ENCODE measurements around the gene ATF3. TPM values are rescaled to one million over a fixed set of nuclear protein-coding genes. Genes with fewer than 3 reads are reported as not detected.

Gene ATF3
- total RNA-seq, 4 donors from 2014 or later: 1.8 to 42.6 (median 24.4) TPM

DNA sequence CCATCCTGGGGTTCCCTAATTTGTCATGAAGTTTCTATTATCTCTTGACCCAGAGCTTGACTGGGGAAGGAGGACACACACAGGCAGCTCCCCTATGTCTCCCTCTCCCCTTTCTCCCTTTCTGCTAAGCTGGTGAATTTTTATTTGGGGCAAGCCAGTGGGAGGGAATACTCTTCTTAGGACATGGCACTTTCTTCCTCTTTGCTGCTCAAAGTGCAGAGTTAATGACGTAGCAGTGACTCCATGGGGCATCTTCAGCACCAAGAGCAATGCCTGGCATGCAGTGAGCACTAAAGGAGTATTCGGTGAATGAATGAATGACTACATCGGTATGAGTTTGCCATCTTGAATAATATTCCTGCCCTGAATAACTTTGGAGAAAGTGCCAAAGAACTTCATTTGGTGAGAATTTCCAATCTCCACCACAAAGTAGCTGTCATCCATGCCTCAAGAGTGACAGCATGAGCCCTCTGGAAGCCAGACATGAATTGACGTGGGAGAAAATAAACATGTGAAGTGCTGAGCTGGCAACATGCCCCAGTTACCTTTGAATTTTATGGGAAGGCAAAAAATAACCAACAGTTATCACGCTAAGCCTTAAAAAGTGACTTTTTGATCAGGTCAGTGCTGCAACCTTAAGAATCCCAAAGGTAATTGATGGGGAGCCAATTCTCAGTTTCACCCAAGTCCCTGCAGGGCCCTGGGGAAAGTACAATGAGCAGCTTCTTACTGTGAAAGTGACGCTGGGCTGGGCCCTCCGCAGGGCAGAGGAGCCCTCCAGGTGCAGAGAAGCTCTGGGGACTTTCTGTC lies 22.1 kb upstream of the ATF3 start:
- DNase-seq: no peak
- H3K27ac ChIP-seq: no peak overlapping the region
- no peak overlapping the region for H3K4me3 ChIP-seq
- TF ChIP-seq, protein P1, sequence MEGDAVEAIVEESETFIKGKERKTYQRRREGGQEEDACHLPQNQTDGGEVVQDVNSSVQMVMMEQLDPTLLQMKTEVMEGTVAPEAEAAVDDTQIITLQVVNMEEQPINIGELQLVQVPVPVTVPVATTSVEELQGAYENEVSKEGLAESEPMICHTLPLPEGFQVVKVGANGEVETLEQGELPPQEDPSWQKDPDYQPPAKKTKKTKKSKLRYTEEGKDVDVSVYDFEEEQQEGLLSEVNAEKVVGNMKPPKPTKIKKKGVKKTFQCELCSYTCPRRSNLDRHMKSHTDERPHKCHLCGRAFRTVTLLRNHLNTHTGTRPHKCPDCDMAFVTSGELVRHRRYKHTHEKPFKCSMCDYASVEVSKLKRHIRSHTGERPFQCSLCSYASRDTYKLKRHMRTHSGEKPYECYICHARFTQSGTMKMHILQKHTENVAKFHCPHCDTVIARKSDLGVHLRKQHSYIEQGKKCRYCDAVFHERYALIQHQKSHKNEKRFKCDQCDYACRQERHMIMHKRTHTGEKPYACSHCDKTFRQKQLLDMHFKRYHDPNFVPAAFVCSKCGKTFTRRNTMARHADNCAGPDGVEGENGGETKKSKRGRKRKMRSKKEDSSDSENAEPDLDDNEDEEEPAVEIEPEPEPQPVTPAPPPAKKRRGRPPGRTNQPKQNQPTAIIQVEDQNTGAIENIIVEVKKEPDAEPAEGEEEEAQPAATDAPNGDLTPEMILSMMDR (IDR thresholded peaks at IDR 0.05): no peak
- TF ChIP-seq POLR2A (IDR thresholded peaks at IDR 0.05): no peak
- H3K27me3 ChIP-seq: no peaks in the 10 kb centered on the region
- intact Hi-C loops (cut with DNase I; ENCODE audit: low total_unique reads): no loop called here
- H3K36me3 ChIP-seq: no peaks in the 10 kb centered on the region
- no peaks in the 10 kb centered on the region for H3K9me3 ChIP-seq
- no peaks in the 10 kb centered on the region for H3K4me1 ChIP-seq

DNA sequence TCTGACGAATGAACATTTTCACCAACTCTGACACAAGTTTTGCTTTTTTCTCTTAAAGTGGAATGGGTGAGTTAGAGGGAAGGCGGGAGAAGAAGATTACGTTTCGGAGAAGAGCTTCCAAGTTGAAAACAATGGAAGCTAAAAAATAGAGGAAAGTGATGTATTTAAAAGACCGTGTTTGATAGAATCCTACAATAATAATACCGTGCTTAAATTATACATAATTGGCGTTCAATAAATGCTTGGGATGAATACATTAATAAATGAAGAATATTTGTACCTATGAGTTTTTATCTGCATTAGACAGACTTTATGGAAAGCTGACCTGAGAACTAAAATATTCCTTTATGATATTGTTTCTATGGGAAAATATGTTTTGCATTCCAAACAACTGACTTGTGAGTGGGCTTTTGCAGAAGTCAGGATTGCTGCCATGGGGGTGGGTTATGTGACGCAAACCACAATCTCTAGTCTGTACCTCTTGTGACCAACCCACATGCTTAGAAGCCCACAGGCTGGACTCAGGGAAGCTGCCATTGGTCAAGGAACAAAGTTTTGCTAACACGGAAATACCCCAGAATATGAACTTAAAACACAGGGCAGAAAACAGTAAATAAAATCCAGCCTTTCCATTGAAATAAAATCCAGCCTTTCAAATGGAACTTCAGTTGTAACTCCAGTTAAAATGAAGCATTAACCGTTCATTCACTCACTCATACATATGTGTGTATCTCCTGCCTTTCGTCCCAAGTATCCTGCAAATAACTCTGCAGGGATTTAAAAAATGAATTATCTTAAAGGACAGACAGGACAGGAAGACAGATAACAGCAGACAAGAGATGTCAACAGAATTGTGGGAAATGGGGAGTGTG lies 21.3 kb upstream of the ATF3 start:
- Histone ChIP-seq H3K36me3 (no peaks in the 10 kb centered on the region), H3K9me3 (no peaks in the 10 kb centered on the region), H3K4me1 (no peaks in the 10 kb centered on the region), H3K27me3 (no peaks in the 10 kb centered on the region), H3K4me3 (no peak overlapping the region), H3K27ac (no peak overlapping the region)
- DNase-seq: no peak
- TF ChIP-seq POLR2A (IDR thresholded peaks at IDR 0.05): no peak
- TF ChIP-seq, protein P1 (IDR thresholded peaks at IDR 0.05): no peak
- intact Hi-C loops (cut with DNase I; ENCODE audit: low total_unique reads): no loop called here

DNA sequence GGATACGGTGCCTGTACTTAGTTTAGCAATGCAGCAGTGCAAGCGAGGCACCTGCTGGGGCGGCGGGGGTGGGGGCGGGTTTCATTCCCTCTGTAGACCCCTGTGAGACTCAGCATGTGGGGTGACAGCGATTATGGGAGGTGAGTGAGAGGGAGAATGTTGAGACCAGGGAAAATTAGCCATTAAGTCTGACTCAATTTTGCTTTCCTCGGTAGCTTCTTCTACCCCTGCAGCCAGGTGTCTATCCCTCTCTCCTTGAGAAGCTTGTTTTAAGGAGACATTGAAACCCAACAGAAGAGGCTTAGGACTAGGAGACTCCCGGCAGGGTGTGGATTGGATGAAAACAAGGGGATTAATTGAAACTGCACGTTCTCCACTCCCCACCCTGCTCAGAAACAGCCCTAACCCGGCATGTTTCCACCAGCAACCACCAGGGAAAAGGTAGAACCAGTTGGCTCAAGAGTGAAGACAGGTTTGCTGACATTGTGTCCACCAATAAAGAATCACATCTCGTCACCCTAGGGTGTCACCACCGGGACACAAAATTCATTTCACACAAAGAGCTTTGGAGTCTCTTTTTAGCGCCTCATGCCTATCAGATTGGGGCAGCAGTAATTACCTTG lies 20.6 kb upstream of the ATF3 start:
- H3K4me3 ChIP-seq: no peak overlapping the region
- H3K27ac ChIP-seq: no peak overlapping the region
- no peaks in the 10 kb centered on the region for H3K9me3 ChIP-seq
- no peaks in the 10 kb centered on the region for H3K36me3 ChIP-seq
- no peaks in the 10 kb centered on the region for H3K4me1 ChIP-seq
- no peaks in the 10 kb centered on the region for H3K27me3 ChIP-seq
- TF ChIP-seq POLR2A (IDR thresholded peaks at IDR 0.05): no peak
- TF ChIP-seq, protein P1 (IDR thresholded peaks at IDR 0.05): no peak
- intact Hi-C loops (cut with DNase I; ENCODE audit: low total_unique reads): no loop called here
- no peak for DNase-seq

DNA sequence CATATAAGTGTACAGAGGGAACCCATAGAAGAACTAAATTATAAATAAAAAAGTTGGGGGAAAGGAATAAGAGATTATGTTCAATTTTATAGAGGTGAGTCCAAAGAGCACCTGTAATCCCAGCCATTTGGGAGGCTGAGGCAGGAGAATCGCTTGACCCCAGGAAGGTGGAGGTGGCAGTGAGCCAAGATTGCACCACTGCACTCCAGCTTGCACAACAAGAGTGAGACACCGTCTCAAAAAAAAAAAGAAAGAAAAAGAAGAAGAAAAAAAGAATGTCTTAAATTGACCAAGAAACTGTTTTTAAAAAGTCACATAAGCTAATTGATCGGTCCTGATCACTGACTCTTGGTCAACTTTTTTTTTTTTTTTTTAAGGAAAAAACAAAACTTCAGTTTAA lies 19.1 kb upstream of the ATF3 start:
- H3K27me3 ChIP-seq: no peaks in the 10 kb centered on the region
- TF ChIP-seq, protein P1 (IDR thresholded peaks at IDR 0.05): no peak
- no peak for TF ChIP-seq POLR2A (IDR thresholded peaks at IDR 0.05)
- H3K27ac ChIP-seq: no peak overlapping the region
- DNase-seq: no peak
- H3K9me3 ChIP-seq: no peaks in the 10 kb centered on the region
- intact Hi-C loops (cut with DNase I; ENCODE audit: low total_unique reads): no loop called here
- no peak overlapping the region for H3K4me3 ChIP-seq
- H3K36me3 ChIP-seq: no peaks in the 10 kb centered on the region
- H3K4me1 ChIP-seq: no peaks in the 10 kb centered on the region

Measured in uterus (tissue), 4 donors.